ENCODE measurements around the gene CHST13.
A peak's percentile ranks its signal among the peaks of the same experiment; 100 is the strongest.

Gene CHST13

GRCh38 chr3:126547721-126548120, 23.8 kb downstream of the CHST13 start:
- Histone ChIP-seq H3K9me3 (ENCODE audit: control insufficient read depth, insufficient read depth, low read depth, low read length) (no peaks in the 10 kb centered on the region), H3K36me3 (ENCODE audit: control insufficient read depth in 2 of 2, insufficient read depth in 1 of 2, low read length in 2 of 2) (no peaks in the 10 kb centered on the region), H3K4me1 (ENCODE audit: control insufficient read depth, insufficient read depth, low read length) (no peaks in the 10 kb centered on the region), H3K4me3 (ENCODE audit: low read depth, low read length) (no peak overlapping the region), H3K27ac (ENCODE audit: extremely low read depth, low read depth, low read length) (no peak overlapping the region)
- no peak for TF ChIP-seq HOXC10 (CRISPR knock-in tag; IDR thresholded peaks at IDR 0.05)
- no peak for TF ChIP-seq BCL11B (tag by site-specific recombination; IDR thresholded peaks at IDR 0.05; ENCODE audit: low read depth)
- TF ChIP-seq ZNF354C (tag by site-specific recombination; IDR thresholded peaks at IDR 0.05; ENCODE audit: borderline replicate concordance, low read depth): no peak
- no peak for TF ChIP-seq GLIS2 (tag by site-specific recombination; IDR thresholded peaks at IDR 0.05)
- TF ChIP-seq ZNF155 (tag by site-specific recombination; IDR thresholded peaks at IDR 0.05): no peak
- no peak for TF ChIP-seq PRDM1 (tag by site-specific recombination; IDR thresholded peaks at IDR 0.05)
- TF ChIP-seq INSM2 (tag by site-specific recombination; IDR thresholded peaks at IDR 0.05): no peak
- no peak for TF ChIP-seq CTCF (tag by site-specific recombination; IDR thresholded peaks at IDR 0.05)
- no peak for TF ChIP-seq ZNF398 (tag by site-specific recombination; IDR thresholded peaks at IDR 0.05)
- no peak for TF ChIP-seq ZNF214 (tag by site-specific recombination; IDR thresholded peaks at IDR 0.05; ENCODE audit: borderline replicate concordance)
- no peak for TF ChIP-seq ZNF223 (tag by site-specific recombination; IDR thresholded peaks at IDR 0.05)
- no peak for TF ChIP-seq ZNF112 (tag by site-specific recombination; IDR thresholded peaks at IDR 0.05)
- TF ChIP-seq ZNF366 (tag by site-specific recombination; conservative IDR thresholded peaks at IDR 0.05): no peak
- no peak for TF ChIP-seq SETDB1 (IDR thresholded peaks at IDR 0.05; ENCODE audit: insufficient read length, low read length)
- TF ChIP-seq ZNF266 (tag by site-specific recombination; IDR thresholded peaks at IDR 0.05; ENCODE audit: low read depth): no peak
- TF ChIP-seq ZNF777 (tag by site-specific recombination; IDR thresholded peaks at IDR 0.05; ENCODE audit: borderline replicate concordance): no peak
- TF ChIP-seq ZNF221 (tag by site-specific recombination; IDR thresholded peaks at IDR 0.05; ENCODE audit: borderline replicate concordance): no peak
- no peak for TF ChIP-seq MEIS1 (CRISPR knock-in tag; IDR thresholded peaks at IDR 0.05; ENCODE audit: borderline replicate concordance)
- TF ChIP-seq ZNF175 (tag by site-specific recombination; IDR thresholded peaks at IDR 0.05): no peak
- TF ChIP-seq ZSCAN23 (tag by site-specific recombination; IDR thresholded peaks at IDR 0.05): no peak
- ChIA-PET CTCF (interaction anchor here (0.6 kb wide), 1 partner anchor 925 kb away, joined by 4 read pairs; no protein-coding TSS in a partner anchor), POLR2A (no interaction called here)

GRCh38 chr3:126548556-126549466, 24.9 kb downstream of the CHST13 start:
- Histone ChIP-seq H3K27ac (ENCODE audit: extremely low read depth, low read depth, low read length) (no peak overlapping the region), H3K36me3 (ENCODE audit: control insufficient read depth in 2 of 2, insufficient read depth in 1 of 2, low read length in 2 of 2) (no peaks in the 10 kb centered on the region), H3K4me3 (ENCODE audit: low read depth, low read length) (no peak overlapping the region), H3K9me3 (ENCODE audit: control insufficient read depth, insufficient read depth, low read depth, low read length) (no peaks in the 10 kb centered on the region), H3K4me1 (ENCODE audit: control insufficient read depth, insufficient read depth, low read length) (no peaks in the 10 kb centered on the region)
- TF ChIP-seq ZIC2 (tag by site-specific recombination; IDR thresholded peaks at IDR 0.05) (peak; percentile 46), ZNF488 (tag by site-specific recombination; IDR thresholded peaks at IDR 0.05) (no peak)
- CTCF ChIA-PET: no interaction called here
- POLR2A ChIA-PET: no interaction called here
